A549 (cell line): ENCODE measurements around the gene PRR29. TPM values are rescaled to one million over a fixed set of nuclear protein-coding genes. Genes with fewer than 3 reads are reported as not detected.

Experiments used
- ATAC-seq, 2 experiments: fragments of 200-7000 bp in 1 of 2; fragments of >200 bp in 1 of 2; cut with Nextera tagmentation in 1 of 2; cut with Tn5 transposase in 1 of 2; 3 replicates each; pipeline versions ENCODE4 v1.8.0 to v1.9.1; 2018 to 2020; ENCODE audit warnings: mild to moderate bottlenecking in 1 of 2, moderate library complexity in 1 of 2
- CTCF ChIA-PET: fragments of 300-600 bp; sonication (Branson Sonifier 250); formaldehyde crosslinking; extraction: SDS; loops from one replicate; lab custom pipeline; 2021; ENCODE audit warnings: antibody characterized with exemption, inconsistent platforms; lab: Yijun Ruan, JAX
- POLR2A ChIA-PET: fragments of 350-600 bp; formaldehyde crosslinking; extraction: SDS; loops from one replicate; lab custom pipeline; 2021; ENCODE audit warnings: antibody characterized with exemption, inconsistent platforms; lab: Yijun Ruan, JAX
- DNase-seq, 2 experiments: peaks; one replicate each; pipeline versions ENCODE4 v3.0.0 to v3.0.0-alpha.2; 2011 to 2016; ENCODE audit warnings: low read depth in 1 of 2, low spot score in 1 of 2
- FAIRE-seq: peaks from 2 replicates; lab custom pipeline; 2011; peaks lifted over from hg19 to GRCh38; lab: Jason Lieb, UNC
- H3K27ac ChIP-seq, 2 experiments: fragments of >200 bp; sonication (Bioruptor Twin); formaldehyde crosslinking; 3 replicates each; pipeline ENCODE4 v1.5.1; 2016 to 2017
- H3K4me1 ChIP-seq: fragments of >200 bp; sonication (Bioruptor Twin); formaldehyde crosslinking; 3 replicates; pipeline ENCODE4 v1.6.1; 2016
- H3K4me2 ChIP-seq: fragments of >200 bp; sonication (Bioruptor Twin); formaldehyde crosslinking; 3 replicates; pipeline ENCODE4 v1.6.1; 2016
- H3K4me3 ChIP-seq: fragments of >200 bp; sonication (Bioruptor Twin); formaldehyde crosslinking; 3 replicates; pipeline ENCODE4 v1.5.1; 2016
- H3K9me3 ChIP-seq: fragments of >200 bp; sonication (Bioruptor Twin); formaldehyde crosslinking; 3 replicates; pipeline ENCODE4 v1.6.1; 2016
- CBX8 ChIP-seq: fragments of 200-600 bp; sonication (generic); IDR thresholded peaks from 2 replicates; pipeline ENCODE4 v1.6.1; 2016
- CEBPB ChIP-seq, 2 experiments: fragments of >200 bp in 1 of 2; sonication (Bioruptor Twin) in 1 of 2; formaldehyde crosslinking in 1 of 2; IDR thresholded peaks; 2 replicates each; pipeline ENCODE4 v1.6.1; 2012 to 2016
- CHD2 ChIP-seq: fragments of 150-350 bp; IDR thresholded peaks from 2 replicates; pipeline ENCODE4 v1.6.1; 2014; ENCODE audit warnings: low read length; ENCODE audit not compliant: partially characterized antibody
- E2F6 ChIP-seq: IDR thresholded peaks from 2 replicates; pipeline ENCODE4 v1.6.1; 2012; ENCODE audit warnings: low read depth, borderline replicate concordance
- ESRRA ChIP-seq: fragments of 150-350 bp; IDR thresholded peaks from 2 replicates; pipeline ENCODE4 v1.6.1; 2014; ENCODE audit warnings: mild to moderate bottlenecking, low read length, borderline replicate concordance
- JUNB ChIP-seq: fragments of >200 bp; sonication (Bioruptor Twin); formaldehyde crosslinking; IDR thresholded peaks from 2 replicates; pipeline ENCODE4 v1.6.1; 2016
- KDM1A ChIP-seq: fragments of 200-600 bp; sonication (generic); IDR thresholded peaks from 2 replicates; pipeline ENCODE4 v1.6.1; 2016; ENCODE audit warnings: low read depth, mild to moderate bottlenecking
- MAFK ChIP-seq: fragments of 450-650 bp; IDR thresholded peaks from 2 replicates; pipeline ENCODE4 v1.6.1; 2014; ENCODE audit not compliant: partially characterized antibody
- MAX ChIP-seq: IDR thresholded peaks from 2 replicates; pipeline ENCODE4 v1.6.1; 2012
- MAZ ChIP-seq: fragments of 150-350 bp; IDR thresholded peaks from 2 replicates; pipeline ENCODE4 v1.6.1; 2014; ENCODE audit warnings: antibody characterized with exemption, low read depth, low read length, borderline replicate concordance
- NR3C1 ChIP-seq: fragments of >200 bp; sonication (Bioruptor Twin); formaldehyde crosslinking; IDR thresholded peaks from 3 replicates; pipeline ENCODE4 v1.6.1; 2017
- PBX3 ChIP-seq: IDR thresholded peaks from 2 replicates; pipeline ENCODE4 v1.6.1; 2012
- POLR2AphosphoS2 ChIP-seq: conservative IDR thresholded peaks from 2 replicates; pipeline ENCODE4 v1.6.1; 2012; ENCODE audit warnings: low read length, improper control_type of control experiment, inconsistent platforms
- RCOR1 ChIP-seq: fragments of 150-350 bp; IDR thresholded peaks from 2 replicates; pipeline ENCODE4 v1.6.1; 2014; ENCODE audit warnings: antibody characterized with exemption, low read length, low read depth
- RFX5 ChIP-seq: fragments of 450-650 bp; IDR thresholded peaks from 2 replicates; pipeline ENCODE4 v1.7.1; 2014; ENCODE audit warnings: antibody characterized with exemption, mild to moderate bottlenecking, moderate library complexity
- SMC3 ChIP-seq: fragments of >200 bp; sonication (Bioruptor Twin); formaldehyde crosslinking; IDR thresholded peaks from 3 replicates; pipeline ENCODE4 v1.6.1; 2018; ENCODE audit warnings: inconsistent platforms
- TFCP2L1 ChIP-seq: fragments of 250-450 bp; sonication (Bioruptor Pico); IDR thresholded peaks from 2 replicates; pipeline ENCODE4 v1.5.0; 2021; ENCODE audit warnings: mild to moderate bottlenecking
- TP53 ChIP-seq: fragments of 250-450 bp; sonication (Bioruptor Pico); IDR thresholded peaks from 2 replicates; pipeline ENCODE4 v1.5.0; 2021; ENCODE audit warnings: mild to moderate bottlenecking, moderate library complexity
- ZC3H11A ChIP-seq: fragments of 450-650 bp; IDR thresholded peaks from 2 replicates; pipeline ENCODE4 v1.6.1; 2014; ENCODE audit warnings: antibody characterized with exemption, mild to moderate bottlenecking
- WGBS: methylation state at CpG from one replicate; pipeline ENCODE4 v1.1.6; 2017; ENCODE audit errors: missing lambda C conversion rate; 5-methylcytosine and 5-hydroxymethylcytosine counted together
- polyA plus RNA-seq, 4 experiments: library from polyadenylated mRNA; depleted of rRNA in 3 of 4; stranded (reverse); fragments of >200 nt; fragmentation: RNase III in 1 of 4; extraction: RNeasy Plus Mini Kit Qiagen cat#74134 plus additional on column Dnase treatment in 1 of 4; gene quantifications; 2 replicates in 3 of 4; 3 replicates in 1 of 4; pipeline ENCODE4 v1.2.3, GENCODE V29; 2011 to 2017

PRR29 gene
- polyA plus RNA-seq, 2 of the 4 experiments (the other 2 are of a cell fraction) = 0.44 to 0.67 TPM

GRCh38 chr17:63961355-63962212 is 36.6 kb upstream of the PRR29 start:
- FAIRE-seq = no peak
- peak overlapping the region; percentile 95 for H3K4me2 ChIP-seq
- ATAC-seq = peak; percentile 60 to 85
- H3K9me3 ChIP-seq = no peaks in the 10 kb centered on the region
- WGBS = 23% methylated on average over 26 of the region's 37 CpGs
- ChIA-PET CTCF (interaction anchor here (0.6 to 2.1 kb wide), 11 partner anchors 9 to 604 kb away, joined by 3 to 9 read pairs (median 5); partner anchors contain the start of gene GH1), POLR2A (interaction anchor here (0.6 to 1.7 kb wide), 3 partner anchors 55 to 544 kb away, joined by 4 to 9 read pairs (median 6); no protein-coding TSS in a partner anchor)
- H3K4me3 ChIP-seq = peak overlapping the region; percentile 43
- H3K4me1 ChIP-seq = peaks cover 10% of the 10 kb centered on the region; the same call in 2 of the 3 replicates
- H3K27ac ChIP-seq = peak overlapping the region; percentile 23 to 66; a peak in 5 of 6 replicates
- TF ChIP-seq CEBPB (IDR thresholded peaks at IDR 0.05) (0 out of 4 replicates have a peak, but pooled peaks of 1 of the 2 experiments have one; percentile 12), NR3C1 (no peak), MAZ (no peak), RCOR1 (no peak)
- DNase-seq = peak; percentile 83 to 90

- no peak; a peak in 1 of 6 replicates for ATAC-seq
- CTCF ChIA-PET = interaction anchor here (1.2 to 2.1 kb wide), 4 partner anchors 22 to 63 kb away, joined by 3 to 8 read pairs (median 6); partner anchors contain the start of gene GH1
- TF ChIP-seq PBX3 = no peak
- TF ChIP-seq CEBPB (IDR thresholded peaks at IDR 0.05) = no peak
- Histone ChIP-seq H3K27ac (no peak overlapping the region), H3K9me3 (no peaks in the 10 kb centered on the region), H3K4me1 (peaks cover 10% of the 10 kb centered on the region; the same call in 2 of the 3 replicates), H3K4me2 (no peak overlapping the region), H3K4me3 (no peak overlapping the region)
- POLR2A ChIA-PET = interaction anchor here (0.6 to 1.7 kb wide), 3 partner anchors 54 to 543 kb away, joined by 4 to 9 read pairs (median 6); no protein-coding TSS in a partner anchor
- DNase-seq = no peak
- FAIRE-seq = no peak
- 74% methylated on average over 10 of the region's 10 CpGs for WGBS
Observed at GRCh38 chr17:63962298-63962744, 35.8 kb upstream of the PRR29 start.

GRCh38 chr17:63963123-63963522 is 35.0 kb upstream of the PRR29 start:
- WGBS = 90% methylated on average over 4 of the region's 4 CpGs
- Histone ChIP-seq H3K4me1 (peaks cover 10% of the 10 kb centered on the region; the same call in 2 of the 3 replicates), H3K4me2 (no peak overlapping the region), H3K9me3 (no peaks in the 10 kb centered on the region), H3K4me3 (no peak overlapping the region), H3K27ac (no peak overlapping the region)
- ATAC-seq (no peak), FAIRE-seq (peak; percentile 13), DNase-seq (no peak)
- TF ChIP-seq RFX5 (no peak), MAZ (no peak), TFCP2L1 (CRISPR knock-in tag) (no peak), KDM1A (no peak)
- CTCF ChIA-PET = interaction anchor here (0.6 to 4.0 kb wide), 4 partner anchors 17 to 51 kb away, joined by 5 to 21 read pairs (median 12); partner anchors contain the start of genes CSHL1 and GH1
- POLR2A ChIA-PET = no interaction called here

GRCh38 chr17:63966646-63967264 is 31.4 kb upstream of the PRR29 start:
- no peak overlapping the region for H3K4me2 ChIP-seq
- WGBS = 66% methylated on average over 11 of the region's 11 CpGs

More at GRCh38 chr17:63966646-63967264, 31.4 kb upstream of the PRR29 start:
- H3K9me3 ChIP-seq = no peaks in the 10 kb centered on the region
- TF ChIP-seq ZC3H11A (no peak), POLR2AphosphoS2 (no peak), SMC3 (no peak), MAFK (no peak), NR3C1 (no peak), CHD2 (no peak), RFX5 (no peak), CBX8 (no peak), E2F6 (no peak), ESRRA (no peak), JUNB (no peak), KDM1A (no peak), TP53 (CRISPR knock-in tag) (no peak), MAX (no peak), MAZ (no peak)
- POLR2A ChIA-PET = no interaction called here
- 0 out of 3 replicates have a peak, but pooled peaks cover 2% of the 10 kb centered on the region for H3K4me1 ChIP-seq
- CTCF ChIA-PET = interaction anchor here (0.6 to 4.3 kb wide), 12 partner anchors 9 to 88 kb away, joined by 3 to 29 read pairs (median 4); partner anchors contain the start of gene GH1
- FAIRE-seq (no peak), DNase-seq (no peak), ATAC-seq (0 out of 6 replicates have a peak, but pooled peaks of 1 of the 2 experiments have one; percentile 25)
- no peak overlapping the region for H3K4me3 ChIP-seq
- no peak overlapping the region for H3K27ac ChIP-seq
